Hepatocyte (in vitro differentiated cells): Measurements from ENCODE around the gene MTERF4. TPM values are rescaled to one million over a fixed set of nuclear protein-coding genes. Genes with fewer than 3 reads are reported as not detected.
A peak's percentile ranks its signal among the peaks of the same experiment; 100 is the strongest.
"Not testable (repeated sequence)": the region's sequence is repeated elsewhere in the genome, so short reads cannot be mapped to it uniquely, and the experiment has no call there.

ENCODE experiments used
- DNase-seq: peaks from one replicate; pipeline ENCODE4 v3.0.0-alpha.2; 2016; ENCODE audit warnings: low spot score
- H2AFZ ChIP-seq: fragments of 200-600 bp; sonication (generic); 2 replicates; pipeline ENCODE4 v1.6.0; 2016; ENCODE audit warnings: antibody characterized with exemption, mild to moderate bottlenecking
- H3K27ac ChIP-seq: fragments of 200-600 bp; sonication (generic); 2 replicates; pipeline ENCODE4 v1.5.1; 2016; ENCODE audit warnings: mild to moderate bottlenecking
- H3K27me3 ChIP-seq: fragments of 200-600 bp; sonication (generic); 2 replicates; pipeline ENCODE4 v1.6.1; 2016
- H3K36me3 ChIP-seq: fragments of 200-600 bp; sonication (generic); replicated peaks from 2 replicates; pipeline ENCODE4 v1.5.1; 2016; ENCODE audit warnings: low read depth; ENCODE audit not compliant: insufficient read depth
- H3K4me1 ChIP-seq: fragments of 200-600 bp; sonication (generic); 2 replicates; pipeline ENCODE4 v1.5.1; 2016; ENCODE audit warnings: mild to moderate bottlenecking, moderate library complexity; ENCODE audit not compliant: insufficient read depth
- H3K4me2 ChIP-seq: fragments of 200-600 bp; sonication (generic); 2 replicates; pipeline ENCODE4 v1.6.0; 2016
- H3K4me3 ChIP-seq: fragments of 200-600 bp; sonication (generic); 2 replicates; pipeline ENCODE4 v1.5.1; 2016; ENCODE audit warnings: mild to moderate bottlenecking
- H3K79me2 ChIP-seq: fragments of 200-600 bp; sonication (generic); 2 replicates; pipeline ENCODE4 v1.6.0; 2017; ENCODE audit warnings: mild to moderate bottlenecking
- H3K9me2 ChIP-seq: fragments of 200-600 bp; sonication (generic); replicated peaks from 2 replicates; pipeline ENCODE4 v1.6.0; 2017; ENCODE audit warnings: mild to moderate bottlenecking; ENCODE audit not compliant: insufficient read depth
- H3K9me3 ChIP-seq: fragments of 200-600 bp; sonication (generic); 2 replicates; pipeline ENCODE4 v1.5.1; 2016; ENCODE audit warnings: low read depth, mild to moderate bottlenecking
- H4K20me1 ChIP-seq: fragments of 200-600 bp; sonication (generic); 2 replicates; pipeline ENCODE4 v1.6.0; 2016; ENCODE audit warnings: mild to moderate bottlenecking; ENCODE audit not compliant: insufficient read depth, poor library complexity, severe bottlenecking
- EZH2 ChIP-seq: fragments of 200-600 bp; sonication (generic); IDR thresholded peaks from 2 replicates; pipeline ENCODE4 v1.6.1; 2016; ENCODE audit warnings: antibody characterized with exemption, mild to moderate bottlenecking, borderline replicate concordance
- EZH2phosphoT487 ChIP-seq: fragments of 200-600 bp; sonication (generic); IDR thresholded peaks from one replicate; pipeline ENCODE4 v1.6.1; 2018; ENCODE audit warnings: antibody characterized with exemption, mild to moderate bottlenecking, low read depth, moderate library complexity; ENCODE audit not compliant: unreplicated experiment, severe bottlenecking
- WGBS: methylation state at CpG from one replicate; pipeline ENCODE4 v1.1.6; 2016; ENCODE audit warnings: low lambda C conversion rate; ENCODE audit errors: missing lambda C conversion rate; 5-methylcytosine and 5-hydroxymethylcytosine counted together
- polyA plus RNA-seq: library from polyadenylated mRNA; unstranded; fragments of >200 nt; fragmentation: Nextera tagmentation; extraction: Ambion mirVana; gene quantifications from 2 replicates; pipeline ENCODE4 v1.2.1, GENCODE V29; 2016
- total RNA-seq: library from RNA; depleted of rRNA; stranded (reverse); fragments of >200 nt; gene quantifications from 2 replicates; pipeline ENCODE4 v1.2.3, GENCODE V29; 2014
- TF ChIP-seq, protein P1 (sequence below): fragments of 200-600 bp; sonication (generic); IDR thresholded peaks from 2 replicates; pipeline ENCODE4 v1.5.1; 2016; ENCODE audit warnings: antibody characterized with exemption, mild to moderate bottlenecking; ENCODE audit not compliant: poor library complexity

The MTERF4 gene
- total and polyA plus RNA-seq, 2 experiments from 2014 or later: 20.3 to 39.4 TPM

DNA sequence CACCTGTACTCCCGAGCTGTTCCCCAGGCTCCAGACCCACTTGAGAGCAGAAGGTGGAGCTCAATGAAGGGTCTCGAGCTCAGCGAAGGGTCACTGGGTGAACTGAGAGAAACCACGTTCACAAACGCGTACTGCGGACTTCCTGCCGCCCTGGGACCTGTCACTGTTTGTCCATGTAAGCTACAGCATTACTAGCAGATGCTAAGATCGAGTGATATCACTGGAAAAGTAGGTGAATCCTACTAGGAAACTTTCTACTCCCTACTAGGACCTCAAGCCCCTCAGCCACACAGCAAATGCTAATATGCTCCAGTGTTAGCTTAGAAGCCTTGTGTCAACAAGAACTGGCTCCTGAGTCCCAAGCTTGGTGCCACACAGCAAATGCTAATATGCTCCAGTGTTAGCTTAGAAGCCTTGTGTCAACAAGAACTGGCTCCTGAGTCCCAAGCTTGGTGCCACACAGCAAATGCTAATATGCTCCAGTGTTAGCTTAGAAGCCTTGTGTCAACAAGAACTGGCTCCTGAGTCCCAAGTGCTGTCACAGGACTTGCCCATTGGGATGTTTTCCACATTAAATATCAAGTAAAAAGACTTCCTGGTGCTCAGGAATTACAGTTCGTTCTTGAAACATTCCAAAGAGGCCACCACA lies 8.8 kb downstream of the MTERF4 start:
- not testable (repeated sequence) for H3K4me2 ChIP-seq, H3K9me3 ChIP-seq, H3K27ac ChIP-seq, H3K9me2 ChIP-seq, H3K4me1 ChIP-seq, DNase-seq, H3K27me3 ChIP-seq, H2AFZ ChIP-seq, H3K36me3 ChIP-seq, H3K79me2 ChIP-seq, H3K4me3 ChIP-seq
- 68% methylated on average over 10 of the region's 10 CpGs for WGBS
- peaks cover 26% of the 10 kb centered on the region for H4K20me1 ChIP-seq
- peak; percentile 93 for TF ChIP-seq EZH2phosphoT487

DNA sequence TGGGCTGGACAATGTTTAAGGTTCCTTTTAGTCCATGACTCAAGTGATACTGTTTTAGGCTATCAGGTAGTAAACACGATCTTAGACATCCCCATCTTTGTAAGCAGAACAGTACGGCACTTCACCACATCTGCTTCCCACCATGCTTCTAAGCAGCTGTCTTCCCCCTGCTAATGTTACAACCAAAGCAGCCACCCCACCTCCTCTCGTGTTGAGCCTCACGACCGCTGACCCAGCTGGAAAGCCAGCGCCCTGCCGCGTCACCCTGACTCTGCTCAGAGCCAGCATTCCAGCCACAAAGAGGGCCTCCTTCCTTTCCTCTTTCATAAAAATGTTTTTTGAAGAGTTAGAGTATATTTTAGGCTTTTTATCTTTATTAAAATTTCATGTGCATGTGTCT lies 9.4 kb downstream of the MTERF4 start:
- Histone ChIP-seq H3K79me2 (peaks cover 3% of the 10 kb centered on the region), H3K9me2 (no peaks in the 10 kb centered on the region), H3K9me3 (no peaks in the 10 kb centered on the region), H4K20me1 (peaks cover 23% of the 10 kb centered on the region), H3K27me3 (no peaks in the 10 kb centered on the region), H3K4me3 (no peak overlapping the region), H2AFZ (no peak overlapping the region), H3K4me2 (no peak overlapping the region), H3K4me1 (peaks cover 4% of the 10 kb centered on the region), H3K36me3 (no peaks in the 10 kb centered on the region), H3K27ac (no peak overlapping the region)
- WGBS: 90% methylated on average over 8 of the region's 8 CpGs
- TF ChIP-seq, protein P1, sequence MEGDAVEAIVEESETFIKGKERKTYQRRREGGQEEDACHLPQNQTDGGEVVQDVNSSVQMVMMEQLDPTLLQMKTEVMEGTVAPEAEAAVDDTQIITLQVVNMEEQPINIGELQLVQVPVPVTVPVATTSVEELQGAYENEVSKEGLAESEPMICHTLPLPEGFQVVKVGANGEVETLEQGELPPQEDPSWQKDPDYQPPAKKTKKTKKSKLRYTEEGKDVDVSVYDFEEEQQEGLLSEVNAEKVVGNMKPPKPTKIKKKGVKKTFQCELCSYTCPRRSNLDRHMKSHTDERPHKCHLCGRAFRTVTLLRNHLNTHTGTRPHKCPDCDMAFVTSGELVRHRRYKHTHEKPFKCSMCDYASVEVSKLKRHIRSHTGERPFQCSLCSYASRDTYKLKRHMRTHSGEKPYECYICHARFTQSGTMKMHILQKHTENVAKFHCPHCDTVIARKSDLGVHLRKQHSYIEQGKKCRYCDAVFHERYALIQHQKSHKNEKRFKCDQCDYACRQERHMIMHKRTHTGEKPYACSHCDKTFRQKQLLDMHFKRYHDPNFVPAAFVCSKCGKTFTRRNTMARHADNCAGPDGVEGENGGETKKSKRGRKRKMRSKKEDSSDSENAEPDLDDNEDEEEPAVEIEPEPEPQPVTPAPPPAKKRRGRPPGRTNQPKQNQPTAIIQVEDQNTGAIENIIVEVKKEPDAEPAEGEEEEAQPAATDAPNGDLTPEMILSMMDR: no peak
- TF ChIP-seq EZH2: no peak
- TF ChIP-seq EZH2phosphoT487: no peak
- no peak for DNase-seq

DNA sequence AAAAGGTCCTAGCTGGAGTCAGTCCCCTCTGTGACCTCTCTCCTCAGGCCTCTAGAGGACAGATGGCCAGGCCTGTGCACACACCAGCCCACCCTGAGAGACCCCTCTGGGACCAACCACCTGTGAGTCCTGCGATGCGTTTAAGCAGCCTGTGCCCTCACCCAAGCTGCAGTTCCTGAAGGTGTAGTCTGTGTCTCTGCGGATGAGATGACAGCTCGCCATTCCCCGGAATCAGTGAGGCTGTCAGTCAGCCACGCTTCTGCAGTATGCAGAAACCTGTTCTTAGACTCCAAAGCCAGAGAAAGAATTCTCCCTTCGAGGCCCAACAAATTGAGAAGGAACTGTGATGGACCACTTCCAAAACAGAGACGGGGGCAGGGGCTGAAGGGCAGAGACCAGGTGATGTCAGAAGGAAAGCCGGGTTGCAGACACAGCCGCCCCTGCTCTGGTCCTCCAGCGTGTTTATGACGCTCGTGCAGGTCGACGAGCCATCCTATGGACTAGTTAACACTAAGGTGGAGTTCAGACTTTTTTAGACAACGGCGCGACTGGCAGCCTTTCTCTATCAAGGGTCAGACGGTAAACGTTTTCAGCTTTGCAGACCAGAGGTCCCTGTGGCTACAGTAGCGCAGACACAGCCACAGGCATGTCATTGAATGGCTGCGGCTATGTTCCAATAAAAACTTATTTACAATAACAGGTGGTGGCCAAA lies 10.2 kb downstream of the MTERF4 start:
- no peak overlapping the region for H3K27ac ChIP-seq
- H3K4me3 ChIP-seq: no peak overlapping the region
- peaks cover 16% of the 10 kb centered on the region for H4K20me1 ChIP-seq
- H3K79me2 ChIP-seq: no peaks in the 10 kb centered on the region
- peaks cover 3% of the 10 kb centered on the region for H3K36me3 ChIP-seq
- WGBS: 91% methylated on average over 22 of the region's 22 CpGs
- no peak overlapping the region for H2AFZ ChIP-seq
- H3K9me3 ChIP-seq: no peaks in the 10 kb centered on the region
- H3K9me2 ChIP-seq: no peaks in the 10 kb centered on the region
- no peak for DNase-seq
- TF ChIP-seq EZH2phosphoT487: no peak
- TF ChIP-seq EZH2: no peak
- TF ChIP-seq, protein P1: no peak
- peaks cover 4% of the 10 kb centered on the region for H3K4me1 ChIP-seq
- H3K4me2 ChIP-seq: no peak overlapping the region
- no peaks in the 10 kb centered on the region for H3K27me3 ChIP-seq

DNA sequence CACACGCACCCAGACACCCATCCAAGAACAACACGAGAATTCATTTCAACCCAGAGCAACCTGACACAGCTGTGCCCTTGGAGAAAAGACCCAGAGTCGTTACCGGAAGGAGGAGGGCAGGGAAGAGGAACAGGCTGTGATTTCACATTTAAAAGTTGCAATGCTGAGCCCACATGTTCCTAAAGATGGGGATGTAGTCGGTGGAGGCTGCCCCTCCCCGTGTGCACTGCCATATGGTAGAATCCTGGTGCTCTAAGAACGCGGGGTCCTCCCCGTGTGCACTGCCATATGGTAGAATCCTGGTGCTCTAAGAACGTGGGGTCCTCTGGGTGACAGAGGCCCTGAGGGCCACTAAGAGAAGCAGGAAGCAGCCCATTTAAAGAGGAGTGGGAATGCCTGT lies 10.9 kb downstream of the MTERF4 start:
- no peaks in the 10 kb centered on the region for H3K9me2 ChIP-seq
- H4K20me1 ChIP-seq: peaks cover 15% of the 10 kb centered on the region
- H3K9me3 ChIP-seq: no peaks in the 10 kb centered on the region
- DNase-seq: no peak
- H3K27ac ChIP-seq: no peak overlapping the region
- no peak overlapping the region for H3K4me2 ChIP-seq
- H3K4me1 ChIP-seq: peaks cover 4% of the 10 kb centered on the region
- no peak overlapping the region for H2AFZ ChIP-seq
- H3K27me3 ChIP-seq: no peaks in the 10 kb centered on the region
- H3K4me3 ChIP-seq: no peak overlapping the region
- WGBS: 90% methylated on average over 10 of the region's 10 CpGs
- TF ChIP-seq EZH2phosphoT487 (no peak), EZH2 (no peak)
- TF ChIP-seq, protein P1: no peak
- no peaks in the 10 kb centered on the region for H3K79me2 ChIP-seq
- peaks cover 6% of the 10 kb centered on the region for H3K36me3 ChIP-seq
